Esophagus squamous epithelium (tissue), 4 donors: Measurements from ENCODE around the gene GMPR2.

Experiments used
- CTCF ChIP-seq, 6 experiments: fragments of 450-650 bp in 4 of 6; fragments of 200-600 bp in 2 of 6; sonication (generic) in 2 of 6; IDR thresholded peaks; one replicate each; pipeline ENCODE4 v1.5.1; 2016 to 2019; ENCODE audit warnings: antibody characterized with exemption in 6 of 6, mild to moderate bottlenecking in 4 of 6, moderate library complexity in 4 of 6
- POLR2A ChIP-seq, 4 donors: fragments of 450-650 bp; IDR thresholded peaks; one replicate each; pipeline ENCODE4 v1.6.1; 2017; ENCODE audit warnings: antibody characterized with exemption in 4 of 4, mild to moderate bottlenecking in 4 of 4, moderate library complexity in 3 of 4

GRCh38 chr14:24204163-24205146 lies 28.3 kb upstream of the GMPR2 start:
- TF ChIP-seq CTCF (IDR thresholded peaks at IDR 0.05): no peak
- no peak for TF ChIP-seq POLR2A (IDR thresholded peaks at IDR 0.05)
